ENCODE measurements around the gene NBEA. TPM values are rescaled to one million over a fixed set of nuclear protein-coding genes. Genes with fewer than 3 reads are reported as not detected.

The NBEA gene
- total RNA-seq, 1 experiment from 2014 or later, result 3.3 TPM

DNA sequence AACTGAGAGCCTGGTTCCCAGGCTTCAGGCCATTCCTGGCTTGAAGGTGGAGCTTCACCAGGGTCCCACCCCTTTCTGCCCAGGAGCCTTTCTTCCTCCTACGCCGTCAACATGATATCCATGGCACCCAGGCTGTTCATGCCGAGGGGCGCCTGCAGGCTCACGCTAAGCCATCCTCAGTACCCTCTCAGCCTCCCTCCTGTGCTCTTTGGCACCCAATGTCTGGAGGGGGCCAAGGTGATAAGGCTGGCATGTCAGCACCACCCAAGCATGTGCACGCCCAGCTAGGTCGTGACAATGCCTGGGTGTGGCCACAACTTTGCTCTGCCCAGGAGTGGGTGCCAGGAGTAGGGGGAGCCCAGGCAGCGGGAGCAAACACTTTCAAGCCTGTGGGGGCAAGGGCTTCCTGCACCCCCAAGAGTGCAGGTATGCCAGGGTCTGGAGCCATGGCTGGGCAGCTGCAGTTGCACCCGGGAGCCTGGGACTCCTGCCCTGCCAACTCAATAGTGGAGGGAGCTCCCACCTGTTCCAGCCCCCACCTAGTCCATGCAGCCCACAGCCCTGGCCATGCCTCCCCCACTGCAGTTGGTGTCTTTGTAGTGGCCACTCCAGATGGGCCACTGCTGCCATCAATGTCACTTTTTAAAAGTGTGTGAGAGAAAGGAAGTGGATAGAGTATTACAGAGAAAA, 314.5 kb downstream of the NBEA start:
- Histone ChIP-seq H3K27me3 (ENCODE audit: control insufficient read depth, insufficient read depth, low read length) (no peaks in the 10 kb centered on the region), H3K9me3 (ENCODE audit: control insufficient read depth, insufficient read depth, low read depth, low read length) (no peaks in the 10 kb centered on the region), H3K4me3 (ENCODE audit: low read depth in 2 of 2, low read length in 2 of 2) (no peak overlapping the region), H3K4me1 (ENCODE audit: control insufficient read depth, insufficient read depth, low read length) (no peaks in the 10 kb centered on the region), H3K27ac (ENCODE audit: low read length) (no peak overlapping the region), H3K36me3 (ENCODE audit: control insufficient read depth, insufficient read depth, low read length) (no peaks in the 10 kb centered on the region)
- in situ Hi-C loops (cut with HindIII; ENCODE audit: low pct_unique_long_range_greater_than_20kb, low sequenced_read_pairs) (no loop called here), intact Hi-C loops (cut with micrococcal nuclease; ENCODE audit: unreplicated experiment) (no loop called here)
- no TSS peak for BruUV-seq (replicated peaks)
- POLR2A ChIA-PET, result no interaction called here
- no peak for ATAC-seq
- DNase-seq (ENCODE audit: low read depth, low spot score), result no peak
- TF ChIP-seq, protein P1, sequence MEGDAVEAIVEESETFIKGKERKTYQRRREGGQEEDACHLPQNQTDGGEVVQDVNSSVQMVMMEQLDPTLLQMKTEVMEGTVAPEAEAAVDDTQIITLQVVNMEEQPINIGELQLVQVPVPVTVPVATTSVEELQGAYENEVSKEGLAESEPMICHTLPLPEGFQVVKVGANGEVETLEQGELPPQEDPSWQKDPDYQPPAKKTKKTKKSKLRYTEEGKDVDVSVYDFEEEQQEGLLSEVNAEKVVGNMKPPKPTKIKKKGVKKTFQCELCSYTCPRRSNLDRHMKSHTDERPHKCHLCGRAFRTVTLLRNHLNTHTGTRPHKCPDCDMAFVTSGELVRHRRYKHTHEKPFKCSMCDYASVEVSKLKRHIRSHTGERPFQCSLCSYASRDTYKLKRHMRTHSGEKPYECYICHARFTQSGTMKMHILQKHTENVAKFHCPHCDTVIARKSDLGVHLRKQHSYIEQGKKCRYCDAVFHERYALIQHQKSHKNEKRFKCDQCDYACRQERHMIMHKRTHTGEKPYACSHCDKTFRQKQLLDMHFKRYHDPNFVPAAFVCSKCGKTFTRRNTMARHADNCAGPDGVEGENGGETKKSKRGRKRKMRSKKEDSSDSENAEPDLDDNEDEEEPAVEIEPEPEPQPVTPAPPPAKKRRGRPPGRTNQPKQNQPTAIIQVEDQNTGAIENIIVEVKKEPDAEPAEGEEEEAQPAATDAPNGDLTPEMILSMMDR (IDR thresholded peaks at IDR 0.05), result no peak
- CTCF ChIA-PET, result no interaction called here

DNA sequence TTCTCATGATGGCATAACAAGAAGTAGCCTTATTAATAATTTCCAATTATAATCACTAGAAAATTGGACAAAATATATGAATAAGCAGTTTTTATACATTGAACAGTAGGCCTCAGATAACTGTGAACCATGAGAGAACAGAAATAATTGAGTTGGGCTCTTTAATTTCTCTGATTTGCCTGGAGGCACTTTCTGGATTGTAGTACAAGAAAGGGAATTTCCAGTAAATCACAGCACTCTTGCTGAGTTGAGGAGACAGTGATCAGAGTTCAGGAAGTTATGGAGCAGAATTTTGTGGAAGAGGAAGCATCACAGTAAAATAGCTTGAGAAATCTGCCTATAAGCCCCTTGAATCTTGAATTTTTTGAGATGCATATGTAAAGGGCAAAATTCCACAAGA, 318.2 kb downstream of the NBEA start:
- Histone ChIP-seq H3K4me3 (ENCODE audit: low read depth in 2 of 2, low read length in 2 of 2) (no peak overlapping the region), H3K4me1 (ENCODE audit: control insufficient read depth, insufficient read depth, low read length) (no peaks in the 10 kb centered on the region), H3K27me3 (ENCODE audit: control insufficient read depth, insufficient read depth, low read length) (no peaks in the 10 kb centered on the region), H3K9me3 (ENCODE audit: control insufficient read depth, insufficient read depth, low read depth, low read length) (no peaks in the 10 kb centered on the region), H3K36me3 (ENCODE audit: control insufficient read depth, insufficient read depth, low read length) (no peaks in the 10 kb centered on the region), H3K27ac (ENCODE audit: low read length) (no peak overlapping the region)
- intact Hi-C loops (cut with micrococcal nuclease; ENCODE audit: unreplicated experiment) (no loop called here), in situ Hi-C loops (cut with HindIII; ENCODE audit: low pct_unique_long_range_greater_than_20kb, low sequenced_read_pairs) (no loop called here)
- DNase-seq (ENCODE audit: low read depth, low spot score) (no peak), ATAC-seq (no peak)
- TF ChIP-seq REST (IDR thresholded peaks at IDR 0.05; ENCODE audit: insufficient read depth in 1 of 2, low read depth in 2 of 2, low read length in 1 of 2), result no peak
- TF ChIP-seq POLR2AphosphoS5 (IDR thresholded peaks at IDR 0.05; ENCODE audit: low read depth, low read length), result no peak
- no peak for TF ChIP-seq TCF7L2 (IDR thresholded peaks at IDR 0.05; ENCODE audit: low read depth, low read length)
- no peak for TF ChIP-seq SIN3A (IDR thresholded peaks at IDR 0.05; ENCODE audit: borderline replicate concordance, insufficient read depth, low read depth, low read length)
- TF ChIP-seq, protein P1 (IDR thresholded peaks at IDR 0.05), result no peak
- ChIA-PET CTCF (no interaction called here), POLR2A (no interaction called here)
- no TSS peak for BruUV-seq (replicated peaks)
